ENCODE data around the gene DYTN. TPM values are rescaled to one million over a fixed set of nuclear protein-coding genes. Genes with fewer than 3 reads are reported as not detected.

DYTN gene
- total and polyA plus RNA-seq, 4 donors, result not detected

- H3K27ac ChIP-seq (ENCODE audit: low read depth in 1 of 2, low read length in 2 of 2), result no peak overlapping the region
- 53 to 58% methylated on average over 5 of the region's 5 CpGs for WGBS, 2 donors
- no peaks in the 10 kb centered on the region for H3K4me1 ChIP-seq (ENCODE audit: control insufficient read depth in 1 of 2, insufficient read depth in 2 of 2, low read length in 2 of 2)
- peaks cover 0 to 3% of the 10 kb centered on the region in 2 donors for H3K27me3 ChIP-seq (ENCODE audit: control insufficient read depth in 1 of 2, insufficient read depth in 2 of 2, low read length in 1 of 2)
- no peaks in the 10 kb centered on the region for H3K9me3 ChIP-seq (ENCODE audit: control insufficient read depth, low read length)
- ATAC-seq (ENCODE audit: low FRiP score) (no peak), DNase-seq (no peak)
- H3K36me3 ChIP-seq (ENCODE audit: control insufficient read depth in 1 of 2, insufficient read depth in 2 of 2, low read length in 1 of 2), result no peaks in the 10 kb centered on the region
- intact Hi-C loops (cut with DNase I), result no loop called here
- no peak overlapping the region for H3K4me3 ChIP-seq (ENCODE audit: low read length in 2 of 2)
Measured at GRCh38 chr2:206708286-206708685, 9.9 kb downstream of the DYTN start.

GRCh38 chr2:206707164-206707701, 11.0 kb downstream of the DYTN start:
- WGBS, 2 donors, result 68 to 73% methylated on average over 10 of the region's 10 CpGs
- Histone ChIP-seq H3K4me1 (ENCODE audit: control insufficient read depth in 1 of 2, insufficient read depth in 2 of 2, low read length in 2 of 2) (no peaks in the 10 kb centered on the region), H3K27me3 (ENCODE audit: control insufficient read depth in 1 of 2, insufficient read depth in 2 of 2, low read length in 1 of 2) (peaks cover 0 to 2% of the 10 kb centered on the region in 2 donors), H3K4me3 (ENCODE audit: low read length in 2 of 2) (no peak overlapping the region), H3K9me3 (ENCODE audit: control insufficient read depth, low read length) (no peaks in the 10 kb centered on the region), H3K27ac (ENCODE audit: low read depth in 1 of 2, low read length in 2 of 2) (no peak overlapping the region), H3K36me3 (ENCODE audit: control insufficient read depth in 1 of 2, insufficient read depth in 2 of 2, low read length in 1 of 2) (no peaks in the 10 kb centered on the region)
- intact Hi-C loops (cut with DNase I), result no loop called here
- DNase-seq, result no peak
- no peak for ATAC-seq (ENCODE audit: low FRiP score)

GRCh38 chr2:206701952-206702605, 16.1 kb downstream of the DYTN start:
- 62 to 65% methylated on average over 8 of the region's 8 CpGs for WGBS, 2 donors
- DNase-seq (no peak), ATAC-seq (ENCODE audit: low FRiP score) (no peak)
- Histone ChIP-seq H3K9me3 (ENCODE audit: control insufficient read depth, low read length) (no peaks in the 10 kb centered on the region), H3K27me3 (ENCODE audit: control insufficient read depth in 1 of 2, insufficient read depth in 2 of 2, low read length in 1 of 2) (peaks cover 0 to 2% of the 10 kb centered on the region in 2 donors), H3K4me1 (ENCODE audit: control insufficient read depth in 1 of 2, insufficient read depth in 2 of 2, low read length in 2 of 2) (no peaks in the 10 kb centered on the region), H3K27ac (ENCODE audit: low read depth in 1 of 2, low read length in 2 of 2) (no peak overlapping the region), H3K4me3 (ENCODE audit: low read length in 2 of 2) (no peak overlapping the region), H3K36me3 (ENCODE audit: control insufficient read depth in 1 of 2, insufficient read depth in 2 of 2, low read length in 1 of 2) (no peaks in the 10 kb centered on the region)
- intact Hi-C loops (cut with DNase I), result no loop called here

- intact Hi-C loops (cut with DNase I), result no loop called here
- DNase-seq (no peak), ATAC-seq (ENCODE audit: low FRiP score) (no peak)
- H3K4me3 ChIP-seq (ENCODE audit: low read length in 2 of 2), result no peak overlapping the region
- no peaks in the 10 kb centered on the region for H3K9me3 ChIP-seq (ENCODE audit: control insufficient read depth, low read length)
- no peaks in the 10 kb centered on the region for H3K4me1 ChIP-seq (ENCODE audit: control insufficient read depth in 1 of 2, insufficient read depth in 2 of 2, low read length in 2 of 2)
- 48 to 54% methylated on average over 8 of the region's 8 CpGs for WGBS, 2 donors
- no peaks in the 10 kb centered on the region for H3K27me3 ChIP-seq (ENCODE audit: control insufficient read depth in 1 of 2, insufficient read depth in 2 of 2, low read length in 1 of 2)
- no peak overlapping the region for H3K27ac ChIP-seq (ENCODE audit: low read depth in 1 of 2, low read length in 2 of 2)
- no peaks in the 10 kb centered on the region for H3K36me3 ChIP-seq (ENCODE audit: control insufficient read depth in 1 of 2, insufficient read depth in 2 of 2, low read length in 1 of 2)
Measured at GRCh38 chr2:206700156-206700555, 18.0 kb downstream of the DYTN start.

GRCh38 chr2:206698811-206699210, 19.4 kb downstream of the DYTN start:
- DNase-seq (no peak), ATAC-seq (ENCODE audit: low FRiP score) (no peak)
- Histone ChIP-seq H3K27ac (ENCODE audit: low read depth in 1 of 2, low read length in 2 of 2) (no peak overlapping the region), H3K4me1 (ENCODE audit: control insufficient read depth in 1 of 2, insufficient read depth in 2 of 2, low read length in 2 of 2) (no peaks in the 10 kb centered on the region), H3K27me3 (ENCODE audit: control insufficient read depth in 1 of 2, insufficient read depth in 2 of 2, low read length in 1 of 2) (no peaks in the 10 kb centered on the region), H3K4me3 (ENCODE audit: low read length in 2 of 2) (no peak overlapping the region), H3K36me3 (ENCODE audit: control insufficient read depth in 1 of 2, insufficient read depth in 2 of 2, low read length in 1 of 2) (no peaks in the 10 kb centered on the region), H3K9me3 (ENCODE audit: control insufficient read depth, low read length) (no peaks in the 10 kb centered on the region)
- WGBS, 2 donors, result 70 to 86% methylated on average over 3 of the region's 3 CpGs
- intact Hi-C loops (cut with DNase I), result loop anchor here in 1 of 2 donors (10.0 kb wide), 1 partner anchor 776 kb away; no protein-coding TSS in a partner anchor

- Histone ChIP-seq H3K36me3 (ENCODE audit: control insufficient read depth in 1 of 2, insufficient read depth in 2 of 2, low read length in 1 of 2) (no peaks in the 10 kb centered on the region), H3K9me3 (ENCODE audit: control insufficient read depth, low read length) (no peaks in the 10 kb centered on the region), H3K4me1 (ENCODE audit: control insufficient read depth in 1 of 2, insufficient read depth in 2 of 2, low read length in 2 of 2) (no peaks in the 10 kb centered on the region), H3K27ac (ENCODE audit: low read depth in 1 of 2, low read length in 2 of 2) (no peak overlapping the region), H3K4me3 (ENCODE audit: low read length in 2 of 2) (no peak overlapping the region), H3K27me3 (ENCODE audit: control insufficient read depth in 1 of 2, insufficient read depth in 2 of 2, low read length in 1 of 2) (no peaks in the 10 kb centered on the region)
- DNase-seq (no peak), ATAC-seq (ENCODE audit: low FRiP score) (no peak)
- intact Hi-C loops (cut with DNase I), result loop anchor here in 1 of 2 donors (10.0 kb wide), 1 partner anchor 778 kb away; no protein-coding TSS in a partner anchor
Measured at GRCh38 chr2:206696910-206697309, 21.3 kb downstream of the DYTN start.

- no peak for DNase-seq
- WGBS, 2 donors, result 30 to 31% methylated on average over 5 of the region's 5 CpGs
- H3K27ac ChIP-seq (ENCODE audit: low read depth in 1 of 2, low read length in 2 of 2), result no peak overlapping the region
Measured at GRCh38 chr2:206693399-206694137, 24.6 kb downstream of the DYTN start.

GRCh38 chr2:206692971-206693370, 25.2 kb downstream of the DYTN start:
- WGBS, 2 donors, result 71 to 76% methylated on average over 7 of the region's 7 CpGs
- ATAC-seq (ENCODE audit: low FRiP score), result no peak
- DNase-seq, result no peak
- Histone ChIP-seq H3K27me3 (ENCODE audit: control insufficient read depth in 1 of 2, insufficient read depth in 2 of 2, low read length in 1 of 2) (no peaks in the 10 kb centered on the region), H3K4me1 (ENCODE audit: control insufficient read depth in 1 of 2, insufficient read depth in 2 of 2, low read length in 2 of 2) (no peaks in the 10 kb centered on the region), H3K27ac (ENCODE audit: low read depth in 1 of 2, low read length in 2 of 2) (no peak overlapping the region), H3K9me3 (ENCODE audit: control insufficient read depth, low read length) (no peaks in the 10 kb centered on the region), H3K36me3 (ENCODE audit: control insufficient read depth in 1 of 2, insufficient read depth in 2 of 2, low read length in 1 of 2) (no peaks in the 10 kb centered on the region), H3K4me3 (ENCODE audit: low read length in 2 of 2) (no peak overlapping the region)
- intact Hi-C loops (cut with DNase I), result loop anchor here (5.0 to 10.0 kb wide), 2 partner anchors 89 to 782 kb away; no protein-coding TSS in a partner anchor

More at GRCh38 chr2:206693399-206694137, 24.6 kb downstream of the DYTN start:
- ATAC-seq (ENCODE audit: low FRiP score), result no peak
- intact Hi-C loops (cut with DNase I), result loop anchor here (5.0 to 10.0 kb wide), 2 partner anchors 89 to 781 kb away; no protein-coding TSS in a partner anchor
- H3K4me3 ChIP-seq (ENCODE audit: low read length in 2 of 2), result no peak overlapping the region
- no peaks in the 10 kb centered on the region for H3K27me3 ChIP-seq (ENCODE audit: control insufficient read depth in 1 of 2, insufficient read depth in 2 of 2, low read length in 1 of 2)
- no peaks in the 10 kb centered on the region for H3K9me3 ChIP-seq (ENCODE audit: control insufficient read depth, low read length)
- H3K36me3 ChIP-seq (ENCODE audit: control insufficient read depth in 1 of 2, insufficient read depth in 2 of 2, low read length in 1 of 2), result no peaks in the 10 kb centered on the region
- no peaks in the 10 kb centered on the region for H3K4me1 ChIP-seq (ENCODE audit: control insufficient read depth in 1 of 2, insufficient read depth in 2 of 2, low read length in 2 of 2)

Measured in aorta (tissue), 5 donors.